ENCODE measurements around the gene ECPAS. TPM values are rescaled to one million over a fixed set of nuclear protein-coding genes. Genes with fewer than 3 reads are reported as not detected.
"Not testable (repeated sequence)": the region's sequence is repeated elsewhere in the genome, so short reads cannot be mapped to it uniquely, and the experiment has no call there.

The ECPAS gene
- total RNA-seq, 1 donor from 2014 or later: 86.4 TPM

GRCh38 chr9:111349766-111350165 lies 134.4 kb downstream of the ECPAS start:
- H3K36me3 Mint-ChIP-seq (ENCODE audit: low read depth): no peaks in the 10 kb centered on the region
- no peaks in the 10 kb centered on the region for H3K4me1 Mint-ChIP-seq
- DNase-seq (ENCODE audit: low read depth, low spot score): no peak
- no peak for TF ChIP-seq CTCF (conservative IDR thresholded peaks at IDR 0.05)
- H3K27ac Mint-ChIP-seq (ENCODE audit: unreplicated experiment): no peak overlapping the region
- H3K4me3 Mint-ChIP-seq: no peak overlapping the region
- H3K27me3 Mint-ChIP-seq (ENCODE audit: low read depth): no peaks in the 10 kb centered on the region
- peaks cover 8% of the 10 kb centered on the region for H3K9me3 Mint-ChIP-seq

GRCh38 chr9:111348821-111349271 lies 135.3 kb downstream of the ECPAS start:
- H3K4me1 Mint-ChIP-seq: no peaks in the 10 kb centered on the region
- no peak overlapping the region for H3K4me3 Mint-ChIP-seq
- H3K9me3 Mint-ChIP-seq: peaks cover 8% of the 10 kb centered on the region
- H3K27ac Mint-ChIP-seq (ENCODE audit: unreplicated experiment): no peak overlapping the region
- DNase-seq (ENCODE audit: low read depth, low spot score): no peak
- no peaks in the 10 kb centered on the region for H3K27me3 Mint-ChIP-seq (ENCODE audit: low read depth)
- TF ChIP-seq CTCF (conservative IDR thresholded peaks at IDR 0.05): no peak
- H3K36me3 Mint-ChIP-seq (ENCODE audit: low read depth): no peaks in the 10 kb centered on the region

- H3K4me3 Mint-ChIP-seq; H3K9me3 Mint-ChIP-seq; H3K36me3 Mint-ChIP-seq (ENCODE audit: low read depth); DNase-seq (ENCODE audit: low read depth, low spot score); H3K27ac Mint-ChIP-seq (ENCODE audit: unreplicated experiment); H3K27me3 Mint-ChIP-seq (ENCODE audit: low read depth); H3K4me1 Mint-ChIP-seq: not testable (repeated sequence)
These were observed 149.8 kb downstream of the ECPAS start for GRCh38 chr9:111334318-111334863.

- H3K27ac Mint-ChIP-seq (ENCODE audit: unreplicated experiment): no peak within 1 kb of the TSS
- no peak for DNase-seq (ENCODE audit: low read depth, low spot score)
- H3K36me3 Mint-ChIP-seq (ENCODE audit: low read depth): no peaks in the 10 kb centered on the region
- H3K4me3 Mint-ChIP-seq: no peak within 1 kb of the TSS
- H3K27me3 Mint-ChIP-seq (ENCODE audit: low read depth): peaks cover 3% of the 10 kb centered on the region
- H3K9me3 Mint-ChIP-seq: peaks cover 2% of the 10 kb centered on the region
- no peaks in the 10 kb centered on the region for H3K4me1 Mint-ChIP-seq
- TF ChIP-seq CTCF (conservative IDR thresholded peaks at IDR 0.05): no peak
These were observed 154.1 kb downstream of the ECPAS start, which contains the start of gene OR2K2 for GRCh38 chr9:111330124-111330523. TSS of gene OR2K2 (minus strand) at chr9:111330224. CDS start at chr9:111328433, 1,791 bp downstream.

- no peak overlapping the region for H3K4me3 Mint-ChIP-seq
- H3K9me3 Mint-ChIP-seq: peaks cover 11% of the 10 kb centered on the region
- H3K36me3 Mint-ChIP-seq (ENCODE audit: low read depth): peaks cover 6% of the 10 kb centered on the region
- no peaks in the 10 kb centered on the region for H3K27me3 Mint-ChIP-seq (ENCODE audit: low read depth)
- DNase-seq (ENCODE audit: low read depth, low spot score): no peak
- TF ChIP-seq CTCF (conservative IDR thresholded peaks at IDR 0.05): no peak
- no peaks in the 10 kb centered on the region for H3K4me1 Mint-ChIP-seq
- H3K27ac Mint-ChIP-seq (ENCODE audit: unreplicated experiment): no peak overlapping the region
These were observed 163.6 kb downstream of the ECPAS start for GRCh38 chr9:111320631-111321030.

- peaks cover 11% of the 10 kb centered on the region for H3K9me3 Mint-ChIP-seq
- H3K4me3 Mint-ChIP-seq: no peak overlapping the region
- peaks cover 4% of the 10 kb centered on the region for H3K36me3 Mint-ChIP-seq (ENCODE audit: low read depth)
- no peak for TF ChIP-seq CTCF (conservative IDR thresholded peaks at IDR 0.05)
- no peak for DNase-seq (ENCODE audit: low read depth, low spot score)
- no peak overlapping the region for H3K27ac Mint-ChIP-seq (ENCODE audit: unreplicated experiment)
- H3K4me1 Mint-ChIP-seq: no peaks in the 10 kb centered on the region
- no peaks in the 10 kb centered on the region for H3K27me3 Mint-ChIP-seq (ENCODE audit: low read depth)
These were observed 167.4 kb downstream of the ECPAS start for GRCh38 chr9:111316796-111317195.

Other genes with a start within 250 kb of the ECPAS start
- gene OR2K2, start 154.2 kb downstream of the ECPAS start, total RNA-seq: not detected in 2 replicates
- 26.0 and 28.7 TPM in 2 replicates for gene ZNF483, start 40.8 kb upstream of the ECPAS start, total RNA-seq
- 51.5 and 61.7 TPM in 2 replicates for gene PTGR1, start 115.3 kb upstream of the ECPAS start, total RNA-seq
- gene DNAJC25, start 147.0 kb upstream of the ECPAS start, total RNA-seq: 6.0 and 6.3 TPM in 2 replicates
- gene GNG10, start 177.2 kb upstream of the ECPAS start, total RNA-seq: 37.8 and 38.1 TPM in 2 replicates